Measurements from ENCODE around the gene TOM1L1.

The TOM1L1 gene

GRCh38 chr17:54950116-54950515 is 49.5 kb downstream of the TOM1L1 start:
- DNase-seq = no peak

- DNase-seq = no peak
Measured at GRCh38 chr17:54951286-54951685, 50.6 kb downstream of the TOM1L1 start.

GRCh38 chr17:54956791-54957190 is 56.1 kb downstream of the TOM1L1 start:
- no peak for DNase-seq

- peak; percentile 4 for DNase-seq
Measured at GRCh38 chr17:54967621-54968261, 67.1 kb downstream of the TOM1L1 start.

- peak; percentile 95 for DNase-seq
Measured at GRCh38 chr17:54968262-54968987, 67.8 kb downstream of the TOM1L1 start, which contains the start of the genes COX11 and STXBP4. TSS of gene COX11 (minus strand) at chr17:54968654. CDS start at chr17:54968646, 8 bp downstream. TSS of gene STXBP4 (plus strand) at chr17:54968765. CDS start at chr17:54986220, 17,455 bp downstream.

GRCh38 chr17:54968988-54969332 is 68.3 kb downstream of the TOM1L1 start:
- DNase-seq = peak; percentile 44

- DNase-seq = no peak
Measured at GRCh38 chr17:54969658-54970572, 69.3 kb downstream of the TOM1L1 start.

- no peak for DNase-seq
Measured at GRCh38 chr17:54971147-54971546, 70.5 kb downstream of the TOM1L1 start.

GRCh38 chr17:54971901-54972300 is 71.2 kb downstream of the TOM1L1 start:
- DNase-seq = no peak

GRCh38 chr17:54972406-54973138 is 71.9 kb downstream of the TOM1L1 start:
- DNase-seq = no peak

GRCh38 chr17:54974759-54975158 is 74.1 kb downstream of the TOM1L1 start:
- DNase-seq = no peak

GRCh38 chr17:54976316-54976715 is 75.7 kb downstream of the TOM1L1 start:
- DNase-seq = no peak

- no peak for DNase-seq
Measured at GRCh38 chr17:54977744-54978143, 77.1 kb downstream of the TOM1L1 start.

- DNase-seq = no peak
Measured at GRCh38 chr17:54979657-54980056, 79.0 kb downstream of the TOM1L1 start.

- no peak for DNase-seq
Measured at GRCh38 chr17:54980375-54980774, 79.7 kb downstream of the TOM1L1 start.

- no peak for DNase-seq
Measured at GRCh38 chr17:54982399-54982798, 81.7 kb downstream of the TOM1L1 start.

- no peak for DNase-seq
Measured at GRCh38 chr17:54983260-54983659, 82.6 kb downstream of the TOM1L1 start.

- DNase-seq = no peak
Measured at GRCh38 chr17:54985476-54985875, 84.8 kb downstream of the TOM1L1 start.

- DNase-seq = no peak
Measured at GRCh38 chr17:54990118-54990517, 89.5 kb downstream of the TOM1L1 start.

- DNase-seq = no peak
Measured at GRCh38 chr17:54991567-54991966, 90.9 kb downstream of the TOM1L1 start.

- DNase-seq = peak; percentile 36
Measured at GRCh38 chr17:54992797-54993639, 92.4 kb downstream of the TOM1L1 start.

- DNase-seq = no peak
Measured at GRCh38 chr17:54996441-54996840, 95.8 kb downstream of the TOM1L1 start.
